Measurements from ENCODE around the gene MT1G. TPM values are rescaled to one million over a fixed set of nuclear protein-coding genes. Genes with fewer than 3 reads are reported as not detected.

Gene MT1G
- total and polyA plus RNA-seq, 12 donors = 3.7 to 146 (median 14.1) TPM; not detected in 1

GRCh38 chr16:56713794-56714193 lies 45.9 kb upstream of the MT1G start:
- no peak for TF ChIP-seq POLR2A (IDR thresholded peaks at IDR 0.05)
- no peak for TF ChIP-seq CTCF (IDR thresholded peaks at IDR 0.05)
- H3K27ac ChIP-seq = no peak overlapping the region
- WGBS, 4 donors = 83 to 96% (median 90%) methylated on average over 2 of the region's 2 CpGs

DNA sequence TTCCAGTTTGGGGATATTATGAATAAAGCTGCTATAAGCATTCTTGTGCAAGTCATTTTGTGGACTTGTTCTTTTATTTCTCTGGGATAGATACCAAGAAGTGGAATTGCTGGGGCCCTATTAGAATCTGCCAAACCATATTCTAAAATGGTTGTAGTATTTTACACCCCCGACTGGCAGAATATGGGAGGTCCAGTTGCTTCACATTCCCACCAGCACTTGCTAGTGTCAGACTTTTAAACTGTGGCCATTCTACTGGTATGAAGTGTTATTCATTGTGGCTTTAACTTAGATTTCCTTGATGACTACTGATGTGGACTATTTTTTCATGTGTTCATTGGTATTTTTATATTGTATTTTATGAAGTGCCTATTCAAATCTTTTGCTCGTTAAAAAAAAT lies 44.0 kb upstream of the MT1G start:
- H3K27me3 ChIP-seq = no peaks in the 10 kb centered on the region
- WGBS, 4 donors = 89 to 95% (median 93%) methylated on average over 2 of the region's 2 CpGs
- DNase-seq = no peak
- H3K36me3 ChIP-seq (replicated peaks in 1 of 2) = no peaks in the 10 kb centered on the region
- no peaks in the 10 kb centered on the region for H3K9me3 ChIP-seq (replicated peaks in 1 of 3)
- TF ChIP-seq CTCF (IDR thresholded peaks at IDR 0.05) = no peak
- no peak for TF ChIP-seq POLR2A (IDR thresholded peaks at IDR 0.05)
- H3K27ac ChIP-seq = no peak overlapping the region
- intact Hi-C loops (cut with DNase I) = no loop called here
- H3K4me3 ChIP-seq = no peak overlapping the region
- H3K4me1 ChIP-seq (replicated peaks in 1 of 2) = no peaks in the 10 kb centered on the region

More at GRCh38 chr16:56713794-56714193, 45.9 kb upstream of the MT1G start:
- Histone ChIP-seq H3K27me3 (no peaks in the 10 kb centered on the region), H3K4me1 (replicated peaks in 1 of 2) (no peaks in the 10 kb centered on the region), H3K9me3 (replicated peaks in 1 of 3) (no peaks in the 10 kb centered on the region), H3K4me3 (no peak overlapping the region), H3K36me3 (replicated peaks in 1 of 2) (no peaks in the 10 kb centered on the region)
- no peak for DNase-seq
- intact Hi-C loops (cut with DNase I) = no loop called here

DNA sequence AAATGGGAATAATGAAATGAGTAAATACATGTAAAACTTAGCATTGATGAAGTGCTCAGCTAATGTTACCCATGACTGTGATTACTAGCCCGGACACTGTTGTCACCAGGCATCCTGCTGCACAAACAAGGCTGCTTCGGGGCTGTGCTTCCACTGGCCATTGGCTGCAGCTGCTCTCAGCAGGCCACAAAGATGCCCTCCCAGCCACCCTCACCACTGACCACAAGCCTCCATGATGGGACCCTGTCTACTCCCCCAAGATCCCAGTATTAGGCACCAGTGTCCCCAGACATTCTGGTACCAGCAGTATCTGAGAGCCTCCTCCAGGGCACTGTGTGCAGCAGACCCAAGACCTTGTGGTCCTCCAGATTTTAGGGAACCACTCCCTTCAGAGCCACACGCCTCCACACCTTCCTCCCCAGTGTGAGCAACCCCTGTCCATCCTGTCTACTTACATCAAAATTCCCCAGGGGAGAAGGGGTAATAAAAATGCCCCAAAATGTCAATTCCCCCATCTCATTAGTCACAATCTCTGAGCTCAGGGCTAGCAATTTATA lies 42.4 kb upstream of the MT1G start:
- DNase-seq = no peak
- TF ChIP-seq CTCF (IDR thresholded peaks at IDR 0.05) = no peak
- no peak for TF ChIP-seq POLR2A (IDR thresholded peaks at IDR 0.05)
- WGBS, 4 donors = 54 to 86% (median 75%) methylated on average over 3 of the region's 3 CpGs

DNA sequence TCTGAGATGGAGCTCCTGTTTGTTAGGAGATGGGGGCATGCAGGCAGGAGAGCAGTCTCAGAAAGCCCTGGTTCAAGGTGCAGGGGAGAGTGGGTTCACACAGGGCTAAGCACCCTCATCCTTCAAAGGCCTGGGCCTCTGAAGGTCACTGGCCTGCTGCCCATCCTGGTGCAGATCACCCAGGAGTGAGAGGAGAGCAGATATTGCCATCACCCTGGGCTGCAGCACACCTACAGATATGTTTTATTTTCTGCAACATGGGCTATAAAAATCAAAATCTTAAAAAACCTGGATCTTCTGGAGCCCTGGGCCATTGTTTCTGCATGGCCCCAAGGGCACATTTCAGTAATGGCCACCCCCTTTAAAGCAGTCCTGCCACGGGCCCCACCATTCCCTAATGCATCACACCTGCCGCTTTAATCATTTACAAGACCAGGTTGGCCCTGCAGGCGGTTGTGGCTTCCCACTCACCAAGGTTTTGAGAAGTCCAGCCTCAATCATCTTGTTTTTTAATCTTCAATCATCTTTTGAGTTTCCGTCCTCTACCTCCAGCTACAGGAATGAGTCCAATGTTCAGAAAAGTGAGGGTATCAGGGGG lies 41.7 kb upstream of the MT1G start:
- no peak for TF ChIP-seq CTCF (IDR thresholded peaks at IDR 0.05)
- no peak for TF ChIP-seq POLR2A (IDR thresholded peaks at IDR 0.05)
- WGBS, 4 donors = 85 to 91% (median 88%) methylated on average over 4 of the region's 4 CpGs
- H3K9me3 ChIP-seq (replicated peaks in 1 of 3) = no peaks in the 10 kb centered on the region
- H3K36me3 ChIP-seq (replicated peaks in 1 of 2) = no peaks in the 10 kb centered on the region
- intact Hi-C loops (cut with DNase I) = loop anchor here in 1 of 2 donors (10.0 kb wide), 1 partner anchor 105 kb away; the partner anchor contains the start of gene MT2A
- no peak overlapping the region for H3K27ac ChIP-seq
- no peaks in the 10 kb centered on the region for H3K4me1 ChIP-seq (replicated peaks in 1 of 2)
- H3K27me3 ChIP-seq = no peaks in the 10 kb centered on the region
- no peak overlapping the region for H3K4me3 ChIP-seq
- DNase-seq = peak in 2 of 7 donors; percentile 34 to 37

More for the DNA sequence above, 42.4 kb upstream of the MT1G start:
- intact Hi-C loops (cut with DNase I) = no loop called here
- Histone ChIP-seq H3K4me3 (no peak overlapping the region), H3K27me3 (no peaks in the 10 kb centered on the region), H3K9me3 (replicated peaks in 1 of 3) (no peaks in the 10 kb centered on the region), H3K36me3 (replicated peaks in 1 of 2) (no peaks in the 10 kb centered on the region), H3K4me1 (replicated peaks in 1 of 2) (no peaks in the 10 kb centered on the region), H3K27ac (no peak overlapping the region)

Data from adrenal gland (tissue), 12 donors.